Thoracic aorta (tissue), 2 donors: ENCODE data around the gene RNF157. TPM values are rescaled to one million over a fixed set of nuclear protein-coding genes. Genes with fewer than 3 reads are reported as not detected.
A peak's percentile ranks its signal among the peaks of the same experiment; 100 is the strongest.
"Not testable (repeated sequence)": the region's sequence is repeated elsewhere in the genome, so short reads cannot be mapped to it uniquely, and the experiment has no call there.

Source experiments
- ATAC-seq: fragments of 150-250 bp; one replicate; pipeline ENCODE4 v1.8.0; 2017; ENCODE audit warnings: low read depth; ENCODE audit not compliant: insufficient number of reproducible peaks, low FRiP score
- DNase-seq: peaks from one replicate; pipeline ENCODE4 v3.0.0-alpha.2; 2020; ENCODE audit warnings: low spot score
- H3K27ac ChIP-seq, 2 donors: fragments of 200-600 bp; sonication (generic); 1 replicate in 1 of 2; 2 replicates in 1 of 2; pipeline ENCODE4 v1.5.1; 2016; ENCODE audit warnings: mild to moderate bottlenecking in 2 of 2, moderate library complexity in 2 of 2
- H3K27me3 ChIP-seq: fragments of 200-600 bp; sonication (generic); replicated peaks from 2 replicates; pipeline ENCODE4 v1.6.0; 2016; ENCODE audit warnings: mild to moderate bottlenecking; ENCODE audit not compliant: insufficient read depth
- H3K36me3 ChIP-seq: fragments of 200-600 bp; sonication (generic); one replicate; pipeline ENCODE4 v1.5.1; 2016
- H3K4me1 ChIP-seq, 2 donors: fragments of 200-600 bp; sonication (generic); 1 replicate in 1 of 2; 2 replicates in 1 of 2; pipeline versions ENCODE4 v1.5.1 to v1.6.0; 2016; ENCODE audit warnings: low read depth in 2 of 2, mild to moderate bottlenecking in 1 of 2; ENCODE audit not compliant: control insufficient read depth in 1 of 2
- H3K4me3 ChIP-seq: fragments of 200-600 bp; sonication (generic); 2 replicates; pipeline ENCODE4 v1.5.1; 2016; ENCODE audit warnings: mild to moderate bottlenecking
- H3K9me3 ChIP-seq: fragments of 200-600 bp; sonication (generic); 2 replicates; pipeline ENCODE4 v1.5.1; 2016
- CTCF ChIP-seq: fragments of 200-600 bp; sonication (generic); IDR thresholded peaks from one replicate; pipeline ENCODE4 v1.5.1; 2019; ENCODE audit warnings: antibody characterized with exemption
- total RNA-seq, 2 donors: library from RNA; depleted of rRNA; stranded (reverse); fragments of >200 nt; gene quantifications; one replicate each; pipeline versions ENCODE4 v1.1.0 to v1.2.3, GENCODE V29; 2016

Gene RNF157
- total RNA-seq, 2 donors from 2014 or later = 0.41 to 1.9 TPM

GRCh38 chr17:76189247-76189646, 51.0 kb downstream of the RNF157 start:
- no peak for ATAC-seq

GRCh38 chr17:76188213-76189016, 51.9 kb downstream of the RNF157 start:
- Histone ChIP-seq H3K4me3 (no peak overlapping the region), H3K27me3 (no peaks in the 10 kb centered on the region), H3K27ac (no peak overlapping the region), H3K36me3 (no peaks in the 10 kb centered on the region), H3K9me3 (no peaks in the 10 kb centered on the region), H3K4me1 (no peaks in the 10 kb centered on the region)
- ATAC-seq (no peak), DNase-seq (no peak)
- TF ChIP-seq CTCF = no peak

More at GRCh38 chr17:76189247-76189646, 51.0 kb downstream of the RNF157 start:
- Histone ChIP-seq H3K4me3 (no peak overlapping the region), H3K27me3 (no peaks in the 10 kb centered on the region), H3K9me3 (no peaks in the 10 kb centered on the region), H3K4me1 (no peaks in the 10 kb centered on the region), H3K27ac (no peak overlapping the region), H3K36me3 (no peaks in the 10 kb centered on the region)
- no peak for TF ChIP-seq CTCF
- no peak for DNase-seq

- H3K4me3 ChIP-seq, ATAC-seq, H3K27me3 ChIP-seq, H3K27ac ChIP-seq, H3K4me1 ChIP-seq, DNase-seq, H3K36me3 ChIP-seq, H3K9me3 ChIP-seq: not testable (repeated sequence)
Observed at GRCh38 chr17:76186774-76187173, 53.5 kb downstream of the RNF157 start.

GRCh38 chr17:76184290-76184689, 56.0 kb downstream of the RNF157 start:
- H3K27me3 ChIP-seq = no peaks in the 10 kb centered on the region
- no peak for TF ChIP-seq CTCF
- H3K4me1 ChIP-seq = peaks cover 0 to 4% of the 10 kb centered on the region in 2 donors
- no peak for ATAC-seq
- H3K9me3 ChIP-seq = no peaks in the 10 kb centered on the region
- no peaks in the 10 kb centered on the region for H3K36me3 ChIP-seq
- DNase-seq = no peak
- H3K27ac ChIP-seq = no peak overlapping the region
- H3K4me3 ChIP-seq = no peak overlapping the region

- H3K4me3 ChIP-seq = no peak overlapping the region
- H3K9me3 ChIP-seq = no peaks in the 10 kb centered on the region
- peaks cover 0 to 4% of the 10 kb centered on the region in 2 donors for H3K4me1 ChIP-seq
- peak; percentile 77 for DNase-seq
- ATAC-seq = peak; percentile 81
- H3K36me3 ChIP-seq = no peaks in the 10 kb centered on the region
- peak; percentile 84 for TF ChIP-seq CTCF
- no peaks in the 10 kb centered on the region for H3K27me3 ChIP-seq
- no peak overlapping the region for H3K27ac ChIP-seq
Observed at GRCh38 chr17:76182016-76182764, 58.1 kb downstream of the RNF157 start.
